Iris pigment epithelial cell (primary cell): ENCODE results near the gene HDAC4.
A peak's percentile ranks its signal among the peaks of the same experiment; 100 is the strongest.

Source experiments
- DNase-seq: peaks from one replicate; pipeline ENCODE4 v3.0.0-alpha.2; 2011; ENCODE audit warnings: low read depth

The HDAC4 gene

DNA sequence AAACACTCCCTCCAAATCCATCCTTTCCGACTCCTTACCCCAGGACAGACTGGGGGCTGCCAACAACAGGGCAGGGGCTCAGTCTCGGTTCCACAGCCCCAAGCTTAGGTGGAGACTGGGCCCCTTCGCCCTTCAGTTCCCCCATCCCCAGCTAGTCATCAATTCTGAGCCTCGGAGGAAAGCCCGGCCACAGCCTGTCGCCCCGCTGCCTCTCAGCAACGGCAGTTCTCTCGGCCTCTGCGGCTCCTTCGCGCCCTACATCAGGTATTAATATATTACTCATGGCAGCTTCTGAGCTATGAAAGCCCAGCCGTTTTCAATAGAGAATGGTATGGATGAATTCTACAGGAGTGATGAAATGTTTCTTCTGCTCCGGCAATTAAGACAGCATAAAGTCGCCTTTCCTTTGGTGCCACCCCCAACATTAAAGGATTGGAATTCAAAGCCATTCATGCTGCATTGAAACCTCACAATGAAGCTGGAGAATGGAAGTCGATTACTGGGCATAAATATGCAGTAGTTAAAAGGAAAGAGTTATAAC, 2.8 kb downstream of the HDAC4 start:
- no peak for DNase-seq

DNA sequence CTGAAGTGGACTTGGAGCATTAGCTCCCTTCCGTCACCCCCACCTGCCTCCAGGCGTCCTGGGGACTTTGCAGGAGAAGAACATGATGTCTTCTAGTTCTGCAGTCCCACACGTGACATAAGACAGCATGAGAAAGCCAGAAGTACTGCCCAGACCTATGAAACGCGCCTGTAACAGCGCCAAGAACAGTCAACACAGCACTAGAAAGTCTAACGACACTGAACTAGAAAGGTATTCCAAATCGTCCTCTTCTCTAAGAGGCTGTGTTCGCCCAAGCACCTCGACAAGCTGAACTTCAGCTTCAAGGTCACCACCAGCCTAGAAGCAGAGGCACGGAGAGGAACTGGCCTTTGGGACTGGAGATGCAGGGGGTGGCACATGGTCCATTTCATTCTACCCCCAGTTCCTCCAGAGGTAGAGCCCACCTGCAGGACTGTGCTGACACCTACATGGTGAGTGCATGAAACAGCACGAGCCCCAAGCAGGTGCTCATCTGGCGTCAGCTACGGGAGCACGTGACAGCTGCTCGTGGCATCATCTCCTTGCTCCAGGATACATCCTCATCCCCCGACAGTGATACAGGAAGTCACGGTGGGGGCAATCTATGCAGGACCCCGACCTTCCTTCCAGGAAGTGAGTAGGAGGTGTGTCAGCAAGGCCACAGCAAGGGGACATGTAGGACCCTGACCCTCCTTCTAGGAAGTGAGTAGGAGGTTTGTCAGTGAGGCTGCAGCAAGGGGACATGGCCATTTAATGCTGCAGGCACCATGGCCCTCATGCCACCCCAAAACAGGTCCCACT, 3.7 kb downstream of the HDAC4 start:
- no peak for DNase-seq

DNA sequence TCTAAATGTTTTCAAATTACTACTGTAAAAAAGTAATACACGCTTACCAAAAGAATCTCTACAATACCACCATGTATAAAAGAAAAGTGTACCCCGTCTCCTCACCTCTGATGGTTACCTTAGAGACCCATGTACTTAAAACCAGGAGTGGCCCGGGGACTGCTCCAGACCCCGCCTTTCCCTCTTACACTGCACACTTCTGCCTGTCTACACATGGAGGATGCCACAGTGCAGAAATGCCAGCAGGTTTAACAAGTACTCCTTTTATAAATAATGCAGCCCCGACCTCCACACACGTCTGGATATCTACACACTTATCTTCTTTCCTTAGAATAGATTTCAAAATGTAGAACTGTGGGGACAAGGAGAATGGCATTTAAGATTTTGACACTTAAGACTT, 5.3 kb downstream of the HDAC4 start:
- DNase-seq: no peak

DNA sequence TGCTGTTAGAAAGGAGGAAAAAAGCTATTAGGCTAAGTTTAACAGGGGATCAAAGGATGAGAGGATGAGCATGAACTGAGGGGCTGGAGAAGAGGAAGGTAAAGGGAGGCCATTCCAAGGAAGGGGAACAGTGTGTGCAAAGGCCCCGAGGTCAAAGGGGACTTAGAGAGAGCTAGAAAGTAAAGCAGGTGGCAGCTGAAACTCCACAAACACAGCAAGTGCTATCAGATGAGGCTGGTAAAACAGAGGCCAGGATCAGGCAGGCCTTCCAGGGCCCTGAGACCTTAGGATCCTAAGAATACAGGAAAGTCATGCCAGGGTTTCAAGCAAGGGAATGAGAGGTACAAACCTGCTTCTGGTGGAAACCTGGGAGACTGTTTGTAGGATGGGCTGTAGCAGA, 5.8 kb downstream of the HDAC4 start:
- no peak for DNase-seq

DNA sequence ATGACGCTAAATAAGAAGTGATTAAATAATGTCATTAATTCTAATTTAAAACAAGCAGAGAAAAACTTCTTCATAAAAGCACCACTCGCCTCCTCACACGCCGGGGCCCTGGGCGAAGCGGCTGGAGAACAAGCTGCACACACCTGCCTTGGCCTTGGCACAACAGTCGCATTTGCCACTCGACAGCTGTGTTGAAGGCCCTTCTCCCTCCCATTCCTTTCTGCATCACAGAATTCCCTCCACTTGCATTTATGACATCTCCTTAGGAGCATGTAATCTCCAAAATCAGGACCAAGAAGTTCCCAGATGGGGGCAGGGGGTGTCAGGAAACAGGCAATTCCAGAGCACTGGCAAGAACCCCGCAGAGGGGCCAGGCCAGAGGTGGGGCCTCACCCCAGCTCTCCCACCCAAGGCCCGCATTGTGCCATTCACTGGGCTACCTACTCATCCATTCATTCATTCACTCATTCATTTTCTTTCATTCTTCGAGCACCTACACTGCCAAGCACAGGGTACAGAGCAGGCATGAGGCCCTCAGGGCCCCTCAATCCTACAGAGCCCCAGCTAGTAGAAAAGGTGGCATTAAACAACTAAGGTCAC, 6.4 kb downstream of the HDAC4 start:
- DNase-seq: no peak

DNA sequence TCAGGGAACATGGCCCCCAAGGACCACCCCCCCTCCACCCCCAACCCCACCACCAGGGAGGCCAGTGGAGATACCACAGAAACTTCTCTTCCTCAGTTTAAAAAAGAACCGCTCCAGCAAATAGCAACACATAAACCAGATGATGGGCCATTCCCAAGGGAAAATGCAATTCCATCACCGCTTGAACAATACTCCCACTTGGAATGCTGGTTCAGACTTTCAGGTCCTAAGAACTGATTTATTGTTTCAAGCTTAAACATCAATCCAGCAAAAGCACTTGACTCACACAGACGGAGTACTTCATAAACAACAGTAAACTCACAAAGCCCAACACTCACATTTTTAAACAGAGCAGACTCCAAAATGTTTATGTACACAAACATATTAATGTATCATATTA, 6.9 kb downstream of the HDAC4 start:
- DNase-seq: no peak

DNA sequence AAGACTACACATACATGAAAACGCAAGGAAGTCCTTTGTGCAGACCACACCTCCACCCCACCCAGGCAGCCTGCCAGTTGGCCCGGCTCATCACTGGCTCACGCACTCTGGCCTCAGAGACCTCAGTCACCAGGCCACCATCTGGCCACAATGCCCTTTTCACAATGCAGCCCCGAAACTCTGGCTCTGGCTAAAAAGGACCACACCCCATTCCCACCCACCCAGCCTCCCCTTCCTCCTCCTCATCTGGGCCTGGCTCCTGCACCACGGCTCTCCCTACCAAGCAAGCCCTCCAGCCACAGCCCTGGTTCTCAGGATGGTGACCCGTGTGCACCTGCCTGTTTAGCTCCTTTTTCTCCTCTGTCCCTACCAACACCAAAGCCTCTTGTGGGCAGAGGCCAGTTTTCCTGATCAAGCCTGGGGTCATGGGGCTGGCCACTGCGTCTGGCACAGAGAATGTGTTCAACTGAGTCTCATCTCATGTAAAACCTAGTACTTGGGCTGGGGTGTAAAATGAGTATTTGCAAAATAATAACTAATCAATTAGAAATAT, 7.4 kb downstream of the HDAC4 start:
- DNase-seq: peak; percentile 14

DNA sequence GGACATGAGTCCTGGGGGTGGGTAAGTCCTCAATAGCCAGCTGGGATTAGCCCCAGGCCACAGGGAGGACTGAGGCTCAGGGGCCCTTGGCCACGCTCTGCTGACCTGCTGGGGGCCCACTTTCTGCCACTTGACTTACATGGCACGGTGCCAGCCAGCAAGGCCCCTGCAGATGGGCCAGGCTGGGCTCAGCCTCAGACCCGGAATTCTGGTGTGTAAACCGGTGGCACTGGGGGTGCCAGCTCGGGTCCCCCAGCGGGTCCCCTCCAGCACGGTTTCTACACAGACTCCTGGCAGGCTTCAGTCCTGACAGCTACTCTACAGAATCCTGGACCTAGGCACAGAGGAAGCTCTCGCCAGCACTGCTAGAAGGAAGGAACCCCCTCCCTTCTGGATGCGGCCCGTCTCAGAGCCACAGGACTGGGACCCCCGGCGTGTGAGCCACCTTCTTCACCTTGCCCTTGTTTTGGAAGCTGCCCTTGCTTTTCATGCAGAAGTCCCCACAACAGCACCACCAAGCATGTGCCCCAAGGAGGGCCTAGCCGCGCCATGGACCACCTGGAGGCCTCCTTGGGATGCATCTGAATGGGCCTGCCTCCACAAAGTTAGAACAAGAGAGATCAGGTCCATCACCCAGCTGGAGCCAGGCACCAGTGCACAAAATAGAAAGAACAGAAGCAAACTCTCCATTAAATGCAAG, 8.0 kb downstream of the HDAC4 start:
- DNase-seq: no peak

DNA sequence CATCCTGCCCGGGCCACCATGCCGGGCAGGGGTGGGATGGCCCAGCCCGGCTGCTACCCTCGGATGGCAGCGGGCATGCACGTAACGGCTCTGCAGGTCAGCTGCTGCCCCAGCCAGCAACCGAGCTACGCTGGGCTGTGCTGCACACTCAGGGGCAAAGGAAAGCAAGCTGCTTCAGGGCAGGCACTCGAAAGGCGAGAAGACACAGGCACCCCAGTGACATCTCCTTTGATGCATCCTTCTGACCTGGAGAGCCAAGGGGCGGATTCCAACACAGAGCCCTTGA, 8.8 kb downstream of the HDAC4 start:
- no peak for DNase-seq

DNA sequence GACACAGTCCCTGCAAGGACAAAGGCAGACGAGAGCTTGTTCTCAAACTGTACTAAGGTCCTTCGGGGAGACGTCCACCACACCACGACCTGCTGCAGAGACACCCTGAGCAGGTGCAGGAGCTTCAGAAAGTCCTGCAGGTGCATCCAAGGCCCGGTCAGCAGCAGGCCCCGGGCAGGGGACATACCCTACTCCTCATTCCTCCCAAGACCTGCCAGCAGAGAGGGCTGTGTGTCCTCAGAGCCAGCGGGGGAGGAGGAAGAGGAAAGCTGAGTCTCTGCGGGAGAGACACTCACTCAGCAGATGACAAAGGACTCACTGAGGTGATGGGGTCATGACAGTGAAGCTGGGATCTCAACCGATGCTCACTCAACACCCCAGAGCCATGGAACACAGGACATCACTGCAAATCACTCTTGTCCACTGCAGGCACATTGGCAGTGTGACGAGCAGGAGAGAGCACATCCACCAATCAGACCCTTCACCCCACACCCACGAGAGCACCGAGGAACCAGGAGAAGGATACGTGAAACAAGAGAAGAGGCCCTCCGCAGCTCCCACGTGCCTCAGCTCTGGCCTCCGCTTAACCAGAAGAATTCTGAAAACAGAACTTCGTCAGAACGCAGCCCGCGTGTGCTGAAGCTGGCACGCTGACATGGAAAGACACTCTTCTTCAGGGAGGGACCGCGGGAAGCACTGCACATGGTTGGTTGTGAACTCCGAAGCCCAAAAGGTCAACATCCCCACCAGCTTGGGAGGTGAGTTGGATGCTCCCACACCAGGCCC, 9.3 kb downstream of the HDAC4 start:
- DNase-seq: no peak

DNA sequence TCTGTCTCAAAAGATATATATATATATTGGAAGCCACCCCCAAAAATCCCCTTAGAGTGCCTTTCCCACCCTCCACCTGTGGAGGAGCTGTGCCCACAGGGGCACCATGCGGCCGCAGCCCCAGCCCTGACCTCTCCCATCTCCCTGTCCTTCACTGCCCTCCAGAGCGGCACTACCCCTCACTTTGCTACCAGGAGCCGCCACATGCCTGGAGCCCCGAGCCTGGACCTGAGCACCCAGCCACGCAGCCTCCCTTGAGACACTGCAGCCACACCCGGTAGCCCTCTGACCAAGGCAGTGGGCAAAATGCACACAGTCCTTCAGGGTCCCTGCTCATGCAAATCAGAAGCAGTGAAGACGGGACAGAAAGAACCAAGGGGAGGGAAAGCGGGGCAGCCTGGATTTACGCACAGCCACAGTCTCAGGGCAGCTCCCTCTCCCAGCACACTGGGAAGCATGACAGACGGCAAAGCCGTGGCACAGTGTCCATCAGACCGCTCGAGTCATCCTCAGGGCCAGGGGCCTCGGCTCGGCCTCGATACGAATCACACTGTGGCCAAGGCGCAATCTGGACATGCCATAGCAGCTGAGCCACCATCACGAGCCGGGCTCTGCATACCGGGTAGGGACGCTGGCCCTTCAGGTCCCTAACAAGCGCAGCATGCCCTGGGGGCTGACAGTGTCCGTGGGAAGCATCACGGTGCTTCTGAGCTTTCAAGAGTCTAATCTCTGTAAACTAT, 10.1 kb downstream of the HDAC4 start:
- no peak for DNase-seq

DNA sequence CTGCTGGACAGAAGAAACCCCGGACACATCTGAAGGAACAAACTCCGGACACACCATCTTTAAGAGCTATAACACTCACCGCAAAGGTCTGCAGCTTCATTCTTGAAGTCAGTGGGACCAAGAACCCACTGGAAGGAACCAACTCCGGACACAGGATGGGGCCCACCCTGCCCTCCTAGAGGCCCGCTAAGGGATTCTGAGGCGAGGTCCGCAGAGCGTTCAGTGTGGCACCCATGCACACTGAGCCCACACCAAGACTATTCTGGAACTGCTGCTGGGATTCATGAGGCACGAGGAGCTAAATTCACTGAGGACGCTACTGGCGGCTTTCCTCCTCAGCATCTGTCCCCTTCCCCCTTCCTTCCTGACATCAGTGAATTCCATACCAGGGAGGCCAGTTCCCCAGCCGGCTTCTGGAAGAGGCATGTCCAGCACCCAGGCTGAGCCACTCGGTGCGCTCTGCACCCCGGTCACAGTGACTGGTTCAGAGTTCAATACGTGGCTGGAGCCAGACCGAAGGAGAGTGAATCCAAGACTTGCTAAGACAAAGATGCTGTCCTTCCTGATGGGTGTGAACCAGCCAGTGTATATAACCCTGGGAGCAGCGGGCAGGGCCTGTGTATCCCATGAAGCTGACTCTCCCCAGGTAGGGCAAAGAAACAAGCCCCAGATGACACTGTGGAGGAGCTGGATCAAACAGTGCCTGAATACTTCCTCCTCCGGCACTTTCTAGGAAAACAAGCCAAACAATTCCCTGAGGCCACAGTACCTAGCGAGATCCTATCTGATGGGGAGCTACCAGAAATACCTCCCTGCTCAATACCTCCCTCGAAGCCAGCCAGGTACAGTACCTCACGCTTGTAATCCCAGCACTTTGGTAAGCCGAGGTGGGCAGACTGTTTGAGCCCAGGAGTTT, 11.1 kb downstream of the HDAC4 start:
- DNase-seq: no peak

DNA sequence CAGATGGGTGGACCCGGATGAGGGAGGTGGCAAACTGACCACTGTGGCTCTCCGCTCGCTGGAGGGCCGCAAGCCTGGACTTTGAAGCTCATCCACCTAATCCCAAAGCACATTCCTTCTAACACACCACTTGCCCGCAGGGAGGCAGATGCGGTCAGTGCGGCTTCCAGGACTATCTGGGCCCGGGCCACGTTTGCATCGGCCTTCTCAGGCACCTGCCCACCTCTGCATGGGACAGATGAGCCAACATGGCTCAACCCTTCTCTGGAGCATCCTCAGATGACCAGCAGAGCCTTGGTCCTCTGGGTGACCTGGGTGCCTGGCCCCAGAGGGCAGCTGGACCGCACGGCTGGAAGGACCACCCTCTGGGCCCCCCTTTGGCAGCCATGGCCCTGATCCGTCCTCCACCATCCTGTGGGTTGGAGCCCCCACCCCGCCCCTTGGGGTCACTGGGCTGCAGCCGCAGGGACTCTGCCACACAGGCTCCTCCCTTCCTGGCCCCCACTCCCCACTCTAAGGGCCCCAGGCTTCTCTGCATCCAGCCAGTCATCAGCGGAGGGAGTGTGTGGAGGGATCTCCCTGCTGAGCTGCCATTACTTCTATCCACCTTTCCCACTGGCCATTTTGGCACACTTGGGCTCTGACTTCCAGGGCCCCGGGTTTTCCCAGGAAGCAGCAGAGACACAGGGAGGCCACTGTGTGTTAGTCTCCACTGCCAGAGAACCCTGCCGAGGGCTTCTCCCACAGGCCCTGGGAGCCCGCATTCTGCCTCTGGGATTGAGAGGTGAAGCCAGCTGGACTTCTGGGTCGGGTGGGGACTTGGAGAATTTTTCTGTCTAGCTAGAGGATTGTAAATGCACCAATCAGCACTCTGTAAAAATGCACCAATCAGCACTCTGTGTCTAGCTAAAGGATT, 12.3 kb downstream of the HDAC4 start:
- no peak for DNase-seq

DNA sequence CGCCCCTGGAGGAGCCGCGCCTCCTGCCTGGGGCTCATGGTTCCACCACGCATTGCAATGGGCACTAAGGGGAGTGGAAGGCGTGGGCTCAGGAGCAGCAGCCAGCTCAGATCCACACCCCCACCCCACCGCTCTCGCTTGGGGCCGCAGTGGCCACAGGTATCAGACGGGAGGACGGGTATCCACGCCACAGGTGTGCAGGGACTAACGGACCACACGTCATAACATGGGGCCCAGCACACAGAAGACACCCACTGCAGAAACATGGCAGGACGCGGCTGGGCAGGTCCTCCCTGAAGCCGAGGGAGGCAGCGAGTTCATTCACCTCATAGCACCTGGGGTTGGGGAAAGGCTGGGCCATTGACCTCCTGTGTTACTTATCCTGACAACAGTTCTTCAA, 13.0 kb downstream of the HDAC4 start:
- DNase-seq: no peak

DNA sequence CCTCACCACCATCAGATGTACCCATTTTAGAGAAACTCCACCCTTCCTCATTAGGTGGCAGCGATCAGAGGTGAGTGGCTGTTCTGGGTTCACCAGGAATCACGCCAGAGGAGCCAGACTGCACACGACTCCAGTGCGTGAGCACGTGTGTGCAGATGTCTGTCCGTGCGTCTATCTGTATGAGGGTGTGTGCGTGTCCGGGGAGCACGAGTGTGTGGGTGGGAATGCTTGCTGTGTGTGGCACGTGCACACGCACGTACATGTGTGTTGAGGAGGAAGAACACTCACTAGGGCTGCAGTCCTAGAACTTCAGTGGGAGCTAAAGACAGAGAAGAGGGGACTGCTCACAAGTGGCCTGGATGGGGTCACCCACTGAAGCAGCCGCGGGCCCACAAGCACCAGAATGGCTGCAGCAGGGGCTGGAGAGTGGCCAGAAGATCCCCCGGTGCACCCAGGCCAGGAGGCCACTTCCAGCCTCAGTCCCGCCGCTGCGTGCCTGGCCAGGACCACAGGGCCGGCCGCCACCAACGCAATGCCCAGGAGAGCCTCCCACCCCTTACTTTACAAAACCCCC, 13.9 kb downstream of the HDAC4 start:
- DNase-seq: no peak

DNA sequence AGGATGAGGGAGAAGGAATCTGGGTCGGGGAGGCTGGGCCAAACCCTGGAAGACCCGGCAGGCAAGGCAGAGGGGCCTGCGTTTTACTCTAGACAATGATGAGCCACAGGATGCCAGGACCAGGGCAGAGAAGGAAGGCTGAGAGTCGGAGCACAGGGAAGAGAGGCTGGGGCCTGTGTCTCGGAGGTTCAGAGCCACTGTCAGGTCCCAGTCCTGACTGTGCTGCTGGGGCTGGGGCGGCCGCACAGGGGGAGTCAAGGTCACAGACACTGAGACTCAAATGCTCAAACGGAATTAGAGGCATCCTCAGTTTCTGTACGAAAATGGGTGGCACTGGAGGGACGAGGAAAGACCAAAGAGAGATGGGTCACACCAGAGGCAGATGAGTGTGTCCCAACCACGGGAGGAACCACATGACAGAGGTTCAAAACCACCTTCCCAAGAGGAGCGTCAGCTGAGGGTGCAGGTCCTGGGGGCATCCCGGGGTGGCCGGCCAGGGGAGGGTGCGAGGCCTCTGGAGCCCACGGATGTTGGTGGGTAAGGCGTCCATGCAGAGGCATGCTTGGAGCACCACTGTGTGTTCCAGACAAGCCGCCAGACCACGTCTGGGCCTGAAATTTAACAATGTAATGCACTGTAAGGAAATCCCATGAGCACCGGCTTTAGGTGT, 14.7 kb downstream of the HDAC4 start:
- DNase-seq: no peak

DNA sequence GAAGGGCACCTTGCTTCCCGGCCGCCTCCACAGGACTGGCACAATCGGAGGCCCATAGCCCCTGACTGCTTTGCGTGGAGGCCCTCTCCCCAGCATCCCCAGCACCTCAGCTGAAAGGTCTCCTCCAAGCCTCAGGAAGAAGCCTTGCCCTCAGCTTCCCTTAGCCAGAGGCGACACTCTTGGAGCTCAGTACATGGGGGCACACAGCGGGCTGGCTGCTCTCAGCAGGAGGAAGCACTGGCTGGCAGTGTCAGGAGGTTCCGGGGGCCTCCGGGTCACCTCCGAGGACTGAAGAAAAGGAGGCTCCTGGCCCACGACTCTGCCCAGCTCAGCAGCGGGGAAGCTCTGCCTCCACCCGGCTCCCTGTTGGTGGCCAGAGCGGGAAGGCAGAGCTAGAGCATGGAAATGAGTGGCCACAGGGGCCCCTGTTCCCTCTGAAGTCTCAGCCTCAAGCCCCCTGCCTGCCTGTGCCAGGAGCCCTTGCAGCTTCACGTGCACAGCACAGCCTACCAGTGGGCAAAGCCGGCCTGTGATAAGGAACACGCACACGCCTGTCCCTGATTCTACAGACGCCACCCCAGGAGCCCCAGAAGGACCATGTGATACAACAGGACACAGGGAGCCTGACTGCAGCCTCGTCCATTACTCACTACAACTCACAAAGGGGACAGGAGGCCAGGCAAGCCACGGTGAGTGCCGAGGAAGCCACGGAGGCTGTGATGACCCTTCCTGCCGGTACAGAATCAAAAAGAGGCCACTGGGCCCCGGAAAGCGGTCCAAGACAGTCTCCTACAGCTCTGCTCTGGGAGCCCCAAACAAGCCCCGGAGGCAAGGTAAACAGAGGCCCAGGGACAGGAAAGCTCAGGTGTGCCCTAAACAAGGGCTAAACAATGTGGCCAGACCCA, 15.5 kb downstream of the HDAC4 start:
- no peak for DNase-seq
